ENCODE results near the gene HSPG2.

The HSPG2 gene

GRCh38 chr1:21822349-21822748 lies 114.8 kb downstream of the HSPG2 start:
- no peak for TF ChIP-seq USF1 (IDR thresholded peaks at IDR 0.05)
- no peak for TF ChIP-seq REST (IDR thresholded peaks at IDR 0.05; ENCODE audit: low read depth)
- TF ChIP-seq NFIC (IDR thresholded peaks at IDR 0.05) = no peak
- TF ChIP-seq TEAD4 (IDR thresholded peaks at IDR 0.05) = no peak
- TF ChIP-seq CEBPB (IDR thresholded peaks at IDR 0.05) = no peak
- TF ChIP-seq TCF12 (IDR thresholded peaks at IDR 0.05; ENCODE audit: low read depth) = no peak
- TF ChIP-seq MAX (IDR thresholded peaks at IDR 0.05) = no peak
- no peak for TF ChIP-seq EGR1 (IDR thresholded peaks at IDR 0.05)

- TF ChIP-seq TEAD4 (IDR thresholded peaks at IDR 0.05) (no peak), USF1 (IDR thresholded peaks at IDR 0.05) (no peak), YY1 (IDR thresholded peaks at IDR 0.05; ENCODE audit: low read depth) (no peak), EP300 (IDR thresholded peaks at IDR 0.05; ENCODE audit: borderline replicate concordance) (no peak), MAX (IDR thresholded peaks at IDR 0.05) (no peak), TCF12 (IDR thresholded peaks at IDR 0.05; ENCODE audit: low read depth) (no peak), FOXM1 (IDR thresholded peaks at IDR 0.05; ENCODE audit: borderline replicate concordance, low read depth) (no peak), ZBTB7A (IDR thresholded peaks at IDR 0.05; ENCODE audit: low read depth) (no peak)
These were observed 115.6 kb downstream of the HSPG2 start for GRCh38 chr1:21821385-21822019.

- TF ChIP-seq MAX (IDR thresholded peaks at IDR 0.05) (no peak), TCF12 (IDR thresholded peaks at IDR 0.05; ENCODE audit: low read depth) (no peak), NFIC (IDR thresholded peaks at IDR 0.05) (no peak), RAD21 (IDR thresholded peaks at IDR 0.05; ENCODE audit: low read depth) (no peak), CEBPB (IDR thresholded peaks at IDR 0.05) (no peak), YY1 (IDR thresholded peaks at IDR 0.05; ENCODE audit: low read depth) (no peak)
These were observed 116.4 kb downstream of the HSPG2 start for GRCh38 chr1:21820597-21821232.

GRCh38 chr1:21818656-21819055 lies 118.5 kb downstream of the HSPG2 start:
- TF ChIP-seq CREB1 (IDR thresholded peaks at IDR 0.05; ENCODE audit: low read depth) (no peak), CEBPB (IDR thresholded peaks at IDR 0.05) (no peak), EGR1 (IDR thresholded peaks at IDR 0.05) (no peak), USF1 (IDR thresholded peaks at IDR 0.05) (no peak), TEAD4 (IDR thresholded peaks at IDR 0.05) (no peak)

- TF ChIP-seq RAD21 (IDR thresholded peaks at IDR 0.05; ENCODE audit: low read depth) (no peak), EGR1 (IDR thresholded peaks at IDR 0.05) (no peak), USF1 (IDR thresholded peaks at IDR 0.05) (no peak), TAF1 (IDR thresholded peaks at IDR 0.05; ENCODE audit: low read depth) (no peak), REST (IDR thresholded peaks at IDR 0.05; ENCODE audit: low read depth) (no peak), CEBPB (IDR thresholded peaks at IDR 0.05) (no peak), FOXM1 (IDR thresholded peaks at IDR 0.05; ENCODE audit: borderline replicate concordance, low read depth) (no peak)
These were observed 120.4 kb downstream of the HSPG2 start for GRCh38 chr1:21816602-21817302.
